Esophagus muscularis mucosa (tissue), 3 donors: ENCODE measurements around the gene NCKAP1.

ENCODE experiments used
- CTCF ChIP-seq, 3 experiments: fragments of 200-600 bp in 2 of 3; fragments of 450-650 bp in 1 of 3; sonication (generic) in 2 of 3; IDR thresholded peaks; one replicate each; pipeline ENCODE4 v1.5.1; 2017 to 2019; ENCODE audit warnings: antibody characterized with exemption in 3 of 3, mild to moderate bottlenecking in 2 of 3, moderate library complexity in 1 of 3
- POLR2A ChIP-seq: fragments of 450-650 bp; IDR thresholded peaks from one replicate; pipeline ENCODE4 v1.6.1; 2017; ENCODE audit warnings: antibody characterized with exemption, moderate library complexity, mild to moderate bottlenecking, low read depth
- POLR2AphosphoS5 ChIP-seq, 2 donors: sonication (generic); formaldehyde crosslinking; IDR thresholded peaks; one replicate each; pipeline ENCODE4 v1.6.1; 2017; ENCODE audit warnings: antibody characterized with exemption in 2 of 2

GRCh38 chr2:183029219-183029618, 9.0 kb downstream of the NCKAP1 start:
- TF ChIP-seq CTCF (IDR thresholded peaks at IDR 0.05): no peak
- no peak for TF ChIP-seq POLR2AphosphoS5 (IDR thresholded peaks at IDR 0.05)
- TF ChIP-seq POLR2A: no peak
